ENCODE data around the gene ARHGEF26. TPM values are rescaled to one million over a fixed set of nuclear protein-coding genes. Genes with fewer than 3 reads are reported as not detected.

The ARHGEF26 gene
- total and polyA plus RNA-seq, 4 donors = 12.3 to 45.5 (median 28.5) TPM

DNA sequence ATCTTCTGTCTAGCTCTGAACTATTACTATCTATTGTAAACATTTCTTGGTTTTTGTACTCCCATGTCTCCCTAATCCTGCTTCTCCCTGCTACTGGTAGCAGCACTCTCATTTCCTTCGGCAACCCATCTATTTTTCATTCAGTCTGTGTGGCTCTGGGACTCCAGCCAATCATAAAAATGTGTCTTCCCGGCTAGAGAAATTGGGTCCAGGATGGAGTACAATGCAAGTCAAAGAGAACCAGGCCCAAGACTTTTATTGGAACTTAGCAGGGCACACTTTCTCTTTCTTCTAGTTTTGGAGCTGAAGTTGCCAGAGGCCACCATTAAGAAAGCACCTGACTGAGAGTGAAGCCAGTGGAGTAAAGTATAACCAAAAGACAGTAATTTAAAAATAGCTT lies 22.8 kb upstream of the ARHGEF26 start:
- no peak overlapping the region for H3K9ac ChIP-seq (ENCODE audit: insufficient read depth in 1 of 2, low read length in 2 of 2)
- ATAC-seq (ENCODE audit: insufficient read depth, low FRiP score) = no peak
- no peak overlapping the region for H3K27ac ChIP-seq (ENCODE audit: low read depth in 1 of 2, low read length in 1 of 2)
- peaks cover 0 to 2% (median 0%) of the 10 kb centered on the region in 5 donors for H3K4me1 ChIP-seq (ENCODE audit: control insufficient read depth in 5 of 5, insufficient read depth in 5 of 5, low read length in 5 of 5)
- no peak for DNase-seq
- H3K27me3 ChIP-seq (ENCODE audit: control insufficient read depth in 3 of 3, insufficient read depth in 3 of 3, low read length in 2 of 3) = no peaks in the 10 kb centered on the region
- WGBS, 2 donors = 61 to 84% methylated on average over 2 of the region's 2 CpGs
- no peaks in the 10 kb centered on the region for H3K9me3 ChIP-seq (ENCODE audit: control insufficient read depth in 4 of 4, insufficient read depth in 3 of 4, low read length in 3 of 4)
- TF ChIP-seq, protein P1, sequence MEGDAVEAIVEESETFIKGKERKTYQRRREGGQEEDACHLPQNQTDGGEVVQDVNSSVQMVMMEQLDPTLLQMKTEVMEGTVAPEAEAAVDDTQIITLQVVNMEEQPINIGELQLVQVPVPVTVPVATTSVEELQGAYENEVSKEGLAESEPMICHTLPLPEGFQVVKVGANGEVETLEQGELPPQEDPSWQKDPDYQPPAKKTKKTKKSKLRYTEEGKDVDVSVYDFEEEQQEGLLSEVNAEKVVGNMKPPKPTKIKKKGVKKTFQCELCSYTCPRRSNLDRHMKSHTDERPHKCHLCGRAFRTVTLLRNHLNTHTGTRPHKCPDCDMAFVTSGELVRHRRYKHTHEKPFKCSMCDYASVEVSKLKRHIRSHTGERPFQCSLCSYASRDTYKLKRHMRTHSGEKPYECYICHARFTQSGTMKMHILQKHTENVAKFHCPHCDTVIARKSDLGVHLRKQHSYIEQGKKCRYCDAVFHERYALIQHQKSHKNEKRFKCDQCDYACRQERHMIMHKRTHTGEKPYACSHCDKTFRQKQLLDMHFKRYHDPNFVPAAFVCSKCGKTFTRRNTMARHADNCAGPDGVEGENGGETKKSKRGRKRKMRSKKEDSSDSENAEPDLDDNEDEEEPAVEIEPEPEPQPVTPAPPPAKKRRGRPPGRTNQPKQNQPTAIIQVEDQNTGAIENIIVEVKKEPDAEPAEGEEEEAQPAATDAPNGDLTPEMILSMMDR (IDR thresholded peaks at IDR 0.05; ENCODE audit: control extremely low read depth, extremely low read depth) = no peak
- H3K36me3 ChIP-seq (ENCODE audit: control insufficient read depth in 4 of 4, insufficient read depth in 4 of 4, low read length in 4 of 4) = no peaks in the 10 kb centered on the region
- H3K4me3 ChIP-seq = no peak overlapping the region

DNA sequence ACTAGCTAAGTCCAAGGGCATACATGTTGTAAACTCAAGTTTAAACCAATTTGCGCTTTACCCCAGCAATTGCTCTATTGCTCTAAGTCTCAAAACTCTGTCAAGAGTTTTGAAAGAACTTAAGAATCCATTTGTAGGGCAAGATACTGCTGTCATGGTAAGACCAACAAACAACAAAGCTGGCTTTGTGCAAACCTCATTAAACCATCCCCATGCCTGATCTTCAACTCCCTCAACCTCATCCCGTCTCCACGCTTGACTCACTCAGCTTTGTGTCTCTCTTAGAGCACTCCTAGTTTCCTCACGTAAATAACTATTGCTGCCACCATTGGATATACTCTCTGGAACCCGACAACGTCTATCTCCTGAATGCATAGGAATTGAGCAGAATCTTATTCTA lies 20.6 kb upstream of the ARHGEF26 start:
- TF ChIP-seq, protein P1 (IDR thresholded peaks at IDR 0.05; ENCODE audit: control extremely low read depth, extremely low read depth) = no peak
- H3K36me3 ChIP-seq (ENCODE audit: control insufficient read depth in 4 of 4, insufficient read depth in 4 of 4, low read length in 4 of 4) = no peaks in the 10 kb centered on the region
- 95 to 97% methylated on average over 6 of the region's 6 CpGs for WGBS, 2 donors
- peaks cover 0 to 2% (median 0%) of the 10 kb centered on the region in 5 donors for H3K4me1 ChIP-seq (ENCODE audit: control insufficient read depth in 5 of 5, insufficient read depth in 5 of 5, low read length in 5 of 5)
- no peaks in the 10 kb centered on the region for H3K27me3 ChIP-seq (ENCODE audit: control insufficient read depth in 3 of 3, insufficient read depth in 3 of 3, low read length in 2 of 3)
- DNase-seq (no peak), ATAC-seq (ENCODE audit: insufficient read depth, low FRiP score) (no peak)
- H3K27ac ChIP-seq (ENCODE audit: low read depth in 1 of 2, low read length in 1 of 2) = no peak overlapping the region
- no peak overlapping the region for H3K9ac ChIP-seq (ENCODE audit: insufficient read depth in 1 of 2, low read length in 2 of 2)
- no peak overlapping the region for H3K4me3 ChIP-seq
- no peaks in the 10 kb centered on the region for H3K9me3 ChIP-seq (ENCODE audit: control insufficient read depth in 4 of 4, insufficient read depth in 3 of 4, low read length in 3 of 4)

DNA sequence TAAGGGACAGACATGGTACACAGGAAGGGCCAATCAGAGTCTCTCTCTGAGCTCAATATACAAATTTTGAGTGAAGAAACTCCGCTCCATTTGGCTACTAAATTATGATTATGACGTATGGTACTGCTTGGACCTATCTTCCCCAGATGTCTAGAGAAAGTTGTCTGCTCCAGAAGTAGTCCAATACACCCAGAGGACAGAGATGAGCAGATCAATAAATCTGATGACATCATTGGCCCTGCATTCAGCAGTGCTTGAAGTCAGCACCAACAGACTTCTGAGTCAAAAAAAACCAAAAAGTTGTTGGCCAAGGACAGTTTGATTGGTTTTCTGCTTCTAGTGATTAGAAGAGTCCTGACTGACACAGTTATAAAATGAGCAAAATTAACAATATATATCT lies 19.9 kb upstream of the ARHGEF26 start:
- Histone ChIP-seq H3K4me3 (no peak overlapping the region), H3K9ac (ENCODE audit: insufficient read depth in 1 of 2, low read length in 2 of 2) (no peak overlapping the region), H3K9me3 (ENCODE audit: control insufficient read depth in 4 of 4, insufficient read depth in 3 of 4, low read length in 3 of 4) (no peaks in the 10 kb centered on the region), H3K27me3 (ENCODE audit: control insufficient read depth in 3 of 3, insufficient read depth in 3 of 3, low read length in 2 of 3) (no peaks in the 10 kb centered on the region), H3K27ac (ENCODE audit: low read depth in 1 of 2, low read length in 1 of 2) (no peak overlapping the region), H3K36me3 (ENCODE audit: control insufficient read depth in 4 of 4, insufficient read depth in 4 of 4, low read length in 4 of 4) (no peaks in the 10 kb centered on the region), H3K4me1 (ENCODE audit: control insufficient read depth in 5 of 5, insufficient read depth in 5 of 5, low read length in 5 of 5) (peaks cover 0 to 2% (median 0%) of the 10 kb centered on the region in 5 donors)
- 97% methylated on average over 2 of the region's 2 CpGs for WGBS, 2 donors
- TF ChIP-seq, protein P1 (IDR thresholded peaks at IDR 0.05; ENCODE audit: control extremely low read depth, extremely low read depth) = no peak
- ATAC-seq (ENCODE audit: insufficient read depth, low FRiP score) (no peak), DNase-seq (no peak)

DNA sequence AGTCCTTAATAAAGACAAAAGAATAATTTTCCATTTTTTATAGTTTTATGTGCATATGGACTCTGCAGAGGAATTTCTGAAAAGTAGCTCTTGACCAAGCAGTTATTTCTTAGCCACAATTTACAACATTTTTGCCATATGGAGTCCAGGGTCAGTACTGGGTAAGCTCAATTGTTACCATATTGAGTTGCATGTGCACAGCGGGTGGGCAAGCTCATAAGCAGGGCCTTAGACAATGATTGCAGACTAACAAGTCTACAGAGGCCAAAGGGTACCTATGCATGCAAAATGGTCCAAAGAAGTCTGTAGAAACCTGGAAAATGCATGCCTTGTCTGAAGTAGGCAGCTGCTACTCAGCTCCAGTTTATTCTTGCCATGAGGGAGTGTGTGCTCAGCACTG lies 19.0 kb upstream of the ARHGEF26 start:
- no peaks in the 10 kb centered on the region for H3K9me3 ChIP-seq (ENCODE audit: control insufficient read depth in 4 of 4, insufficient read depth in 3 of 4, low read length in 3 of 4)
- no peak overlapping the region for H3K4me3 ChIP-seq
- H3K27me3 ChIP-seq (ENCODE audit: control insufficient read depth in 3 of 3, insufficient read depth in 3 of 3, low read length in 2 of 3) = no peaks in the 10 kb centered on the region
- H3K9ac ChIP-seq (ENCODE audit: insufficient read depth in 1 of 2, low read length in 2 of 2) = no peak overlapping the region
- WGBS, 2 donors = 91 to 97% methylated on average over 1 of the region's 1 CpG
- ATAC-seq (ENCODE audit: insufficient read depth, low FRiP score) = no peak
- DNase-seq = no peak
- peaks cover 0 to 2% (median 0%) of the 10 kb centered on the region in 5 donors for H3K4me1 ChIP-seq (ENCODE audit: control insufficient read depth in 5 of 5, insufficient read depth in 5 of 5, low read length in 5 of 5)
- H3K27ac ChIP-seq (ENCODE audit: low read depth in 1 of 2, low read length in 1 of 2) = no peak overlapping the region
- TF ChIP-seq, protein P1 (IDR thresholded peaks at IDR 0.05; ENCODE audit: control extremely low read depth, extremely low read depth) = no peak
- H3K36me3 ChIP-seq (ENCODE audit: control insufficient read depth in 4 of 4, insufficient read depth in 4 of 4, low read length in 4 of 4) = no peaks in the 10 kb centered on the region
